DOHH2 (cell line): ENCODE measurements around the gene ARPC4.

Experiments used
- CTCF ChIP-seq: fragments of 200-600 bp; sonication (generic); IDR thresholded peaks from one replicate; pipeline ENCODE4 v1.5.1; 2014; ENCODE audit warnings: antibody characterized with exemption, mild to moderate bottlenecking, low read depth, low read length; ENCODE audit not compliant: poor library complexity, severe bottlenecking
- EZH2phosphoT487 ChIP-seq: fragments of 200-600 bp; sonication (generic); IDR thresholded peaks from 2 replicates; pipeline ENCODE4 v1.6.1; 2017; ENCODE audit warnings: borderline replicate concordance, mild to moderate bottlenecking, antibody characterized with exemption, low read length, moderate library complexity, mixed read lengths

GRCh38 chr3:9846231-9846630 is 53.3 kb downstream of the ARPC4 start:
- TF ChIP-seq CTCF (no peak), EZH2phosphoT487 (no peak)
